Esophagus squamous epithelium (tissue), 5 donors: ENCODE measurements around the gene SCAANT1. TPM values are rescaled to one million over a fixed set of nuclear protein-coding genes. Genes with fewer than 3 reads are reported as not detected.
A peak's percentile ranks its signal among the peaks of the same experiment; 100 is the strongest.

Experiments used
- DNase-seq: peaks from one replicate; lab custom pipeline; 2025; lab: John Stamatoyannopoulos, UW
- H3K27ac ChIP-seq, 4 donors: fragments of 200-600 bp; sonication (generic); one replicate each; pipeline ENCODE4 v1.5.1; 2016 to 2019; ENCODE audit warnings: mild to moderate bottlenecking in 1 of 4
- H3K27me3 ChIP-seq, 4 donors: fragments of 200-600 bp; sonication (generic); 1 replicate in 3 of 4; 2 replicates in 1 of 4; pipeline versions ENCODE4 v1.5.1 to v1.6.0; 2017 to 2021; ENCODE audit warnings: antibody characterized with exemption in 1 of 4
- H3K36me3 ChIP-seq, 3 donors: fragments of 200-600 bp; sonication (generic); one replicate each; pipeline ENCODE4 v1.5.1; 2016 to 2019
- H3K4me1 ChIP-seq, 3 donors: fragments of 200-600 bp; sonication (generic); one replicate each; pipeline ENCODE4 v1.5.1; 2017 to 2019
- H3K4me3 ChIP-seq, 4 donors: fragments of 200-600 bp; sonication (generic); 1 replicate in 3 of 4; 2 replicates in 1 of 4; pipeline ENCODE4 v1.5.1; 2016 to 2019; ENCODE audit warnings: mild to moderate bottlenecking in 2 of 4, moderate library complexity in 1 of 4
- H3K9me3 ChIP-seq, 3 donors: fragments of 200-600 bp; sonication (generic); one replicate each; pipeline ENCODE4 v1.5.1; 2016 to 2019
- POLR2A ChIP-seq, 4 donors: fragments of 450-650 bp; IDR thresholded peaks; one replicate each; pipeline ENCODE4 v1.6.1; 2017; ENCODE audit warnings: antibody characterized with exemption in 4 of 4, mild to moderate bottlenecking in 4 of 4, moderate library complexity in 3 of 4
- WGBS, 2 donors: methylation state at CpG; one replicate each; pipeline ENCODE4 v1.1.5; 2018; 5-methylcytosine and 5-hydroxymethylcytosine counted together
- intact Hi-C: fragments of 100-400 bp; cut with DNase I; formaldehyde crosslinking; loops from one replicate; pipeline ENCODE4 v1.15.0; 2022
- total RNA-seq, 4 donors: library from RNA; depleted of rRNA; stranded (reverse); fragments of >200 nt; gene quantifications; one replicate each; pipeline ENCODE4 v1.1.0, GENCODE V29; 2016
- TF ChIP-seq, protein P1 (sequence below), 6 experiments: fragments of 450-650 bp in 4 of 6; fragments of 200-600 bp in 2 of 6; sonication (generic) in 2 of 6; IDR thresholded peaks; one replicate each; pipeline ENCODE4 v1.5.1; 2016 to 2019; ENCODE audit warnings: antibody characterized with exemption in 6 of 6, mild to moderate bottlenecking in 4 of 6, moderate library complexity in 4 of 6
- donor health status: DM: yes; HTN: yes; CAD: no.

SCAANT1 gene
- total RNA-seq, 4 donors from 2014 or later, result not detected

DNA sequence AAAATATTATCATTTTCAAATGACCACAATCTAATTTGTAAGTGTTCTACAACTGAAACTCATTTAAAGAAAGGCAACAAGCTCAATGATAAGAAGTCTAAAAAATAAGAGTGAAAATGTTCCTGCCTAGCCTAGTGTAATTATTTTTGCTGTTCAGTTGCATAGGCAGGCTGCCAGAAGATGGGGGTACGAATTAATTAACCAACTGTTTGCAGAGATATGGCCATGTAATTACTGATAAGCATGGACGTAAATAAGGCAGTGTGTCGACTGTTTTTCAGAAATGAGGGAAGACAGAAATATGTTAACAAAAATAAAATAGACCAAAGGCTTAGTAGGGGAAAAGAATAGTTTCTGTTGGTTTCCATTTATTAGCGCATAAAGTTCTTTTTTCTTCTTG, 24.7 kb upstream of the SCAANT1 start:
- Histone ChIP-seq H3K36me3 (peaks cover 0 to 18% (median 0%) of the 10 kb centered on the region in 3 donors), H3K27ac (no peak overlapping the region), H3K27me3 (no peaks in the 10 kb centered on the region), H3K9me3 (no peaks in the 10 kb centered on the region), H3K4me3 (no peak overlapping the region), H3K4me1 (peaks cover 0 to 71% (median 24%) of the 10 kb centered on the region in 3 donors)
- intact Hi-C loops, result no loop called here
- no peak for DNase-seq
- 82 to 84% methylated on average over 4 of the region's 4 CpGs for WGBS, 2 donors
- TF ChIP-seq, protein P1, sequence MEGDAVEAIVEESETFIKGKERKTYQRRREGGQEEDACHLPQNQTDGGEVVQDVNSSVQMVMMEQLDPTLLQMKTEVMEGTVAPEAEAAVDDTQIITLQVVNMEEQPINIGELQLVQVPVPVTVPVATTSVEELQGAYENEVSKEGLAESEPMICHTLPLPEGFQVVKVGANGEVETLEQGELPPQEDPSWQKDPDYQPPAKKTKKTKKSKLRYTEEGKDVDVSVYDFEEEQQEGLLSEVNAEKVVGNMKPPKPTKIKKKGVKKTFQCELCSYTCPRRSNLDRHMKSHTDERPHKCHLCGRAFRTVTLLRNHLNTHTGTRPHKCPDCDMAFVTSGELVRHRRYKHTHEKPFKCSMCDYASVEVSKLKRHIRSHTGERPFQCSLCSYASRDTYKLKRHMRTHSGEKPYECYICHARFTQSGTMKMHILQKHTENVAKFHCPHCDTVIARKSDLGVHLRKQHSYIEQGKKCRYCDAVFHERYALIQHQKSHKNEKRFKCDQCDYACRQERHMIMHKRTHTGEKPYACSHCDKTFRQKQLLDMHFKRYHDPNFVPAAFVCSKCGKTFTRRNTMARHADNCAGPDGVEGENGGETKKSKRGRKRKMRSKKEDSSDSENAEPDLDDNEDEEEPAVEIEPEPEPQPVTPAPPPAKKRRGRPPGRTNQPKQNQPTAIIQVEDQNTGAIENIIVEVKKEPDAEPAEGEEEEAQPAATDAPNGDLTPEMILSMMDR (IDR thresholded peaks at IDR 0.05), result no peak

DNA sequence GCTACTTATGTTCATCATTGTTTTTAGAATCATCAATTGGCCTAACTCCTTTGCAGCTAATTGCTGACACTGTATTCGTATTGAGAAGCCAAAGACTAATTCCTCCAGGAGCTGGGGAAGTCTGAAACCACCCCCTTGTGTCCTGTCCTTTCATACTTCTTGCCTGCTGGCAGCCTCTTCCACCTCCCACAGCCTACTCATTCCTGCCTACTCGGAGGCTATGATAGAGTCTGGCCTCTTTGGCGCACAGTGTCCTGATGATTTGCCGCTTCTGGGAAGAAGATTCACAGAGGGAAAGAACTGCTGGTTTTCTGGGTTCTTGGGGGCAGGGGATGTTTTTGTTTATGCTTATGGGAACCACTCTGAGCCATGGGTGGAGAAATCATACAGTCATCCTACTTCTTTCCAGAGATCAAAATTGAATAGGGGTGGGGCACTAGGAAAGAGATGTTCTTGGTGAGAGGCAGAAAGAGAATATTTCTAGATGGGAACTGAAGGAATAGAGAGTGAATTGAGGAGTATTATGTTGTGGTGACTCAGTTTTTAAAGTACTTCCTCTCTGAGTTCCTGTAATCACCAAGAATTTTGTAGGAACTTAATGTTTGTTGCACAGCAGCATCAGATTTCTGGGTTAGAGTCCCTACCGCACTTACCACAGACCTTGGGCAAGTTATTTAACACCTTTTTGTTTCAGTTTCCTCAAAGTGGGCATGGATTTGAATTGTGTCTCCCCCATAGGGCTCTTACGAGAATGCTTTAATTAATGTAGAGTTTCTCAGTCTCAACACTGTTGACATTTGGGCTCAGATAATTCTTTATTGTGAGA, 22.1 kb upstream of the SCAANT1 start:
- 70 to 72% methylated on average over 6 of the region's 6 CpGs for WGBS, 2 donors
- Histone ChIP-seq H3K4me3 (no peak overlapping the region), H3K9me3 (no peaks in the 10 kb centered on the region), H3K27me3 (no peaks in the 10 kb centered on the region), H3K27ac (peak overlapping the region in 1 of 4 donors; percentile 41), H3K36me3 (peaks cover 0 to 33% (median 0%) of the 10 kb centered on the region in 3 donors), H3K4me1 (peaks cover 0 to 59% (median 25%) of the 10 kb centered on the region in 3 donors)
- TF ChIP-seq POLR2A (IDR thresholded peaks at IDR 0.05), result no peak
- TF ChIP-seq, protein P1 (IDR thresholded peaks at IDR 0.05), result no peak
- intact Hi-C loops, result no loop called here
- no peak for DNase-seq

DNA sequence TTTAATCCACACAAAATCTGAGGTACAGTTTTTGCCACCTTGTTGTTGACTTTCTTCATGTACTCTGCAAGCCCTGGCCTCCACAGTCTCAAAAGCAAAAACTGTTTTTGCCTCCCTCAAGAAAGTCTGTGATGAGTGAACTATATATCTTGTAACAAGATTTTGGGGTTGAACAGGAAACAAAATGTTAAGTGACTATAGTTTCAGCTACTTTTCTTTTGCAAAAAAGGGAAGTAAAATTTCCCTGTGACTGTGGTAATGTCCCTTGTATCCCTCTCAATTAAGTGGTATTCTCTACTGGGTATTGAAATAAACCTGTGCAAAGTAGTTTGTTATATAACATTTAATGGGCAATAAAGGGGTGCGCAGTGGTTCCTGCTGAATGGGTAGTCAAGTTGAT, 21.3 kb upstream of the SCAANT1 start:
- WGBS, 2 donors, result 88 to 95% methylated on average over 1 of the region's 1 CpG
- H3K9me3 ChIP-seq, result no peaks in the 10 kb centered on the region
- no peak overlapping the region for H3K27ac ChIP-seq
- DNase-seq, result no peak
- TF ChIP-seq, protein P1 (IDR thresholded peaks at IDR 0.05), result no peak
- TF ChIP-seq POLR2A (IDR thresholded peaks at IDR 0.05), result no peak
- peaks cover 0 to 38% (median 0%) of the 10 kb centered on the region in 3 donors for H3K36me3 ChIP-seq
- H3K4me1 ChIP-seq, result peaks cover 0 to 55% (median 25%) of the 10 kb centered on the region in 3 donors
- intact Hi-C loops, result no loop called here
- H3K4me3 ChIP-seq, result no peak overlapping the region
- H3K27me3 ChIP-seq, result no peaks in the 10 kb centered on the region

DNA sequence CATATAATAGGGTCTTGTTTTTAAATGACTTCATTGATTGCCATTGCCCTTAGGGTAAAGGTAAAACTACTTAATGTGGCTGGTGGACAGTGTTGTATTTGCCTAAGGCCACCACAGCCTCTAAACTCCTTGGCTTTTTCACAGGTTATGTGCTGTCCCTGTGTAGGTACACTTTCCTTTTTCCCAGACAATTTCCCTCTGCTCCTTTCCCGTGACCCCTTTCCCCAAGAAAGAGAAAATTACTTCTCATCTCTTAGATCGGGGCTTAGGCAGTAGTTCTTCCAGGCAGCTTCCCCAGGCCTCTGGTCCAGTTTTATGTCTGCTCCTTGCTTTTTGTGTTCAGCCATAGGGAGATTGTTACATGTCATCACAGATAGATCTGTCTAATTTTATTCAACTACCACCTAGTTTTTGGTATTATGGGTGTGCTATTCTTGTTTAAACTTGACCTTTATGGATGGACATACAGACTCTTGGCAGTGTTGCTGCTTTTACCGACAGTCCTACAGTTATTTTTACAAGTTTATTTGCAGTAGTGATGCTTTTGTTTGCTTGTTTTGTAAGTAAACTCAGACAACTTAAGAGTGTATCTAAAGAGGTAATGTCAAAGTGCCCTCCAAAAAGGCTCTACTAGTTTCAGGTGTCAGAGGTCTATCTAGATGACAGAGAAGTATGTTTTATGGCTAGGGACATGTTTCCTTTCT, 20.5 kb upstream of the SCAANT1 start:
- intact Hi-C loops, result no loop called here
- TF ChIP-seq POLR2A (IDR thresholded peaks at IDR 0.05), result no peak
- TF ChIP-seq, protein P1 (IDR thresholded peaks at IDR 0.05), result no peak
- 60 to 72% methylated on average over 3 of the region's 3 CpGs for WGBS, 2 donors
- Histone ChIP-seq H3K9me3 (no peaks in the 10 kb centered on the region), H3K4me3 (no peak overlapping the region), H3K4me1 (peaks cover 0 to 48% (median 25%) of the 10 kb centered on the region in 3 donors), H3K27ac (no peak overlapping the region), H3K36me3 (peaks cover 0 to 39% (median 0%) of the 10 kb centered on the region in 3 donors), H3K27me3 (no peaks in the 10 kb centered on the region)
- DNase-seq, result no peak

DNA sequence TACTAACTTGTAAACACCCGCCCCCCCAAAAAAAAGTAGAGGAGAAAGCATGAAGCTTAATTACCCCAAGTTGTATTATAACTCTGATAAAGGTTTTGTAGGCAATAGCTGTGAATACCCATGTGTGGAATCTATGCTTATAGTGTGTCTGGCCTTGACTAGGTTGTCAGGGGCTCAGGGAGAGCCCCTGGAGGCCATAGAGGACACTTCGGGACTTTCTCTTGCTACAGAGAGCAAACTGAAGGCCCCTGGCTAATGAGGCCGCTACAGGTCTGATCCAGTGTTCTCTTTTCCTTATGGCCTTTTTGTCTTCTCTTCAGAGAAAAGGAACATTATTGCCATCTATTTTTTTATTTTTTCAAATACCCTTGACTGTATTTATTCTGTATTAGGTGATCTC, 19.1 kb upstream of the SCAANT1 start:
- TF ChIP-seq, protein P1 (IDR thresholded peaks at IDR 0.05), result no peak
- no peak for TF ChIP-seq POLR2A (IDR thresholded peaks at IDR 0.05)
- DNase-seq, result no peak
- H3K4me1 ChIP-seq, result peaks cover 0 to 43% (median 22%) of the 10 kb centered on the region in 3 donors
- intact Hi-C loops, result no loop called here
- no peaks in the 10 kb centered on the region for H3K9me3 ChIP-seq
- no peak overlapping the region for H3K27ac ChIP-seq
- no peak overlapping the region for H3K4me3 ChIP-seq
- peaks cover 0 to 46% (median 0%) of the 10 kb centered on the region in 3 donors for H3K36me3 ChIP-seq
- H3K27me3 ChIP-seq, result no peaks in the 10 kb centered on the region
- 90 to 95% methylated on average over 3 of the region's 3 CpGs for WGBS, 2 donors
